ENCODE data around the gene OR51I2. TPM values are rescaled to one million over a fixed set of nuclear protein-coding genes. Genes with fewer than 3 reads are reported as not detected.

OR51I2 gene
- polyA plus RNA-seq, 2 of the 4 experiments (the other 2 are of a cell fraction) = not detected

GRCh38 chr11:5488385-5488784 lies 39.3 kb downstream of the OR51I2 start, which contains the start of gene OR52D1:
Gene OR52D1, plus strand, starts transcription at chr11:5488685. Its CDS starts 22 bp downstream, at chr11:5488707.
- TF ChIP-seq CEBPB (IDR thresholded peaks at IDR 0.05) = no peak
- TF ChIP-seq POLR2AphosphoS2 (conservative IDR thresholded peaks at IDR 0.05; ENCODE audit: low read length) = no peak
- no peak for TF ChIP-seq ZC3H11A (IDR thresholded peaks at IDR 0.05)
- TF ChIP-seq E2F6 (IDR thresholded peaks at IDR 0.05; ENCODE audit: borderline replicate concordance, low read depth) = no peak
- TF ChIP-seq PBX3 (IDR thresholded peaks at IDR 0.05) = no peak
- TF ChIP-seq MAZ (IDR thresholded peaks at IDR 0.05; ENCODE audit: borderline replicate concordance, low read depth, low read length) = no peak
- TF ChIP-seq KDM1A (IDR thresholded peaks at IDR 0.05; ENCODE audit: low read depth) = no peak
- TF ChIP-seq RFX5 (IDR thresholded peaks at IDR 0.05) = no peak
- H3K4me1 ChIP-seq = no peaks in the 10 kb centered on the region
- ChIA-PET CTCF (no interaction called here), POLR2A (no interaction called here)
- no peak within 1 kb of the TSS for H3K4me3 ChIP-seq
- no peaks in the 10 kb centered on the region for H3K9me3 ChIP-seq
- DNase-seq (ENCODE audit: low read depth in 1 of 2, low spot score in 1 of 2) (no peak), ATAC-seq (no peak), FAIRE-seq (no peak)
- H3K4me2 ChIP-seq = no peak within 1 kb of the TSS
- no peak within 1 kb of the TSS for H3K27ac ChIP-seq

- Histone ChIP-seq H3K27ac (no peak overlapping the region), H3K4me3 (no peak overlapping the region), H3K4me2 (no peak overlapping the region), H3K4me1 (no peaks in the 10 kb centered on the region), H3K9me3 (no peaks in the 10 kb centered on the region)
- 27% methylated on average over 4 of the region's 4 CpGs for WGBS (ENCODE audit: missing lambda C conversion rate)
- FAIRE-seq = no peak
- ChIA-PET POLR2A (no interaction called here), CTCF (interaction anchor here (1.4 kb wide), 1 partner anchor 10 kb away, joined by 3 read pairs; no protein-coding TSS in a partner anchor)
- DNase-seq (ENCODE audit: low read depth in 1 of 2, low spot score in 1 of 2) = no peak
- TF ChIP-seq MAX (IDR thresholded peaks at IDR 0.05) (no peak), TFCP2L1 (CRISPR knock-in tag; IDR thresholded peaks at IDR 0.05) (no peak), ZSCAN20 (CRISPR knock-in tag; IDR thresholded peaks at IDR 0.05) (no peak), CHD4 (IDR thresholded peaks at IDR 0.05; ENCODE audit: borderline replicate concordance) (no peak), SREBF2 (IDR thresholded peaks at IDR 0.05) (no peak), EHF (CRISPR knock-in tag; IDR thresholded peaks at IDR 0.05) (no peak), NR3C1 (IDR thresholded peaks at IDR 0.05) (no peak), HEYL (CRISPR knock-in tag; IDR thresholded peaks at IDR 0.05) (no peak), RNF2 (IDR thresholded peaks at IDR 0.05; ENCODE audit: borderline replicate concordance, low read depth) (no peak), MAZ (IDR thresholded peaks at IDR 0.05; ENCODE audit: borderline replicate concordance, low read depth, low read length) (no peak), ATOH8 (CRISPR knock-in tag; IDR thresholded peaks at IDR 0.05; ENCODE audit: low read depth) (no peak), GATA3 (IDR thresholded peaks at IDR 0.05; ENCODE audit: borderline replicate concordance) (no peak), EP300 (IDR thresholded peaks at IDR 0.05) (no peak)
- ATAC-seq = no peak
Observed at GRCh38 chr11:5488798-5489399, 39.8 kb downstream of the OR51I2 start.

- ChIA-PET CTCF (interaction anchor here (1.4 kb wide), 1 partner anchor 9 kb away, joined by 3 read pairs; no protein-coding TSS in a partner anchor), POLR2A (no interaction called here)
- ATAC-seq = no peak
Observed at GRCh38 chr11:5489576-5490357, 40.6 kb downstream of the OR51I2 start.

More at GRCh38 chr11:5489576-5490357, 40.6 kb downstream of the OR51I2 start:
- Histone ChIP-seq H3K4me1 (no peaks in the 10 kb centered on the region), H3K9me3 (no peaks in the 10 kb centered on the region), H3K4me2 (no peak overlapping the region), H3K4me3 (no peak overlapping the region), H3K27ac (no peak overlapping the region)
- FAIRE-seq (no peak), DNase-seq (ENCODE audit: low read depth in 1 of 2, low spot score in 1 of 2) (no peak)
- no peak for TF ChIP-seq MAZ (IDR thresholded peaks at IDR 0.05; ENCODE audit: borderline replicate concordance, low read depth, low read length)
- 21% methylated on average over 5 of the region's 5 CpGs for WGBS (ENCODE audit: missing lambda C conversion rate)

All from A549 (cell line).